HG03095 (cell line): ENCODE data around the gene MYO3B.
A peak's percentile ranks its signal among the peaks of the same experiment; 100 is the strongest.

ENCODE experiments used
- ATAC-seq: cut with Tn5 transposase; IDR thresholded peaks from one replicate; pipeline ENCODE4 v1.9.1; 2021; ENCODE audit warnings: moderate library complexity; ENCODE audit not compliant: unreplicated experiment

Gene MYO3B

GRCh38 chr2:170177950-170178781, at the start of gene MYO3B:
Gene MYO3B (plus strand): TSS chr2:170178147. CDS start chr2:170178288, 141 bp downstream.
- peak; percentile 26 for ATAC-seq

- peak; percentile 40 for ATAC-seq
Measured at GRCh38 chr2:170139276-170139967, 38.5 kb upstream of the MYO3B start.

- no peak for ATAC-seq
Measured at GRCh38 chr2:170140561-170140960, 37.4 kb upstream of the MYO3B start.

- peak; percentile 46 for ATAC-seq
Measured at GRCh38 chr2:170141865-170142264, 36.1 kb upstream of the MYO3B start.

- no peak for ATAC-seq
Measured at GRCh38 chr2:170142502-170142901, 35.4 kb upstream of the MYO3B start.

- ATAC-seq, result no peak
Measured at GRCh38 chr2:170143045-170143717, 34.8 kb upstream of the MYO3B start.

GRCh38 chr2:170144761-170145160, 33.2 kb upstream of the MYO3B start:
- no peak for ATAC-seq

GRCh38 chr2:170145191-170145590, 32.8 kb upstream of the MYO3B start:
- no peak for ATAC-seq

GRCh38 chr2:170145675-170146432, 32.1 kb upstream of the MYO3B start:
- no peak for ATAC-seq

- ATAC-seq, result no peak
Measured at GRCh38 chr2:170146784-170147183, 31.2 kb upstream of the MYO3B start.

- no peak for ATAC-seq
Measured at GRCh38 chr2:170147576-170147975, 30.4 kb upstream of the MYO3B start.

GRCh38 chr2:170148161-170148560, 29.8 kb upstream of the MYO3B start:
- no peak for ATAC-seq

- no peak for ATAC-seq
Measured at GRCh38 chr2:170152421-170152820, 25.5 kb upstream of the MYO3B start.

- ATAC-seq, result peak; percentile 58
Measured at GRCh38 chr2:170155022-170155722, 22.8 kb upstream of the MYO3B start.

GRCh38 chr2:170155723-170156253, 22.2 kb upstream of the MYO3B start:
- no peak for ATAC-seq

GRCh38 chr2:170156592-170156991, 21.4 kb upstream of the MYO3B start:
- ATAC-seq, result no peak

GRCh38 chr2:170157025-170157684, 20.8 kb upstream of the MYO3B start:
- ATAC-seq, result no peak

GRCh38 chr2:170159060-170159459, 18.9 kb upstream of the MYO3B start:
- ATAC-seq, result no peak

- ATAC-seq, result no peak
Measured at GRCh38 chr2:170161516-170162270, 16.3 kb upstream of the MYO3B start.
